Loucy (cell line): ENCODE data around the gene ZBED1.

Experiments used
- H2AFZ ChIP-seq: fragments of 200-600 bp; sonication (generic); 2 replicates; pipeline ENCODE4 v1.6.0; 2016; ENCODE audit warnings: antibody characterized with exemption, mild to moderate bottlenecking, low read length, moderate library complexity
- H3F3A ChIP-seq: fragments of 200-600 bp; 2 replicates; pipeline ENCODE4 v1.6.0; 2016; ENCODE audit warnings: antibody characterized with exemption, low read depth, mild to moderate bottlenecking
- H3K27me3 ChIP-seq: fragments of 200-600 bp; sonication (generic); 2 replicates; pipeline ENCODE4 v1.6.1; 2014; ENCODE audit warnings: low read length, mild to moderate bottlenecking; ENCODE audit not compliant: insufficient read depth, poor library complexity, severe bottlenecking
- H3K36me3 ChIP-seq: fragments of 200-600 bp; sonication (generic); 2 replicates; pipeline ENCODE4 v1.6.1; 2016; ENCODE audit warnings: low read length; ENCODE audit not compliant: insufficient read depth
- H3K4me1 ChIP-seq: fragments of 200-600 bp; sonication (generic); 2 replicates; pipeline ENCODE4 v1.5.1; 2014; ENCODE audit warnings: low read length, mild to moderate bottlenecking; ENCODE audit not compliant: insufficient read depth, poor library complexity, severe bottlenecking
- H3K4me2 ChIP-seq: fragments of 200-600 bp; sonication (generic); 2 replicates; pipeline ENCODE4 v1.6.0; 2014; ENCODE audit warnings: antibody characterized with exemption, low read length, low read depth, mild to moderate bottlenecking; ENCODE audit not compliant: poor library complexity, severe bottlenecking
- H3K4me3 ChIP-seq: fragments of 200-600 bp; sonication (generic); 2 replicates; pipeline ENCODE4 v1.5.1; 2014; ENCODE audit warnings: low read length, mild to moderate bottlenecking, mixed read lengths; ENCODE audit not compliant: poor library complexity, severe bottlenecking
- H3K79me2 ChIP-seq: fragments of 200-600 bp; sonication (generic); 2 replicates; pipeline ENCODE4 v1.6.1; 2014; ENCODE audit warnings: low read length; ENCODE audit not compliant: insufficient read depth
- H3K9ac ChIP-seq: fragments of 200-600 bp; sonication (generic); 2 replicates; pipeline ENCODE4 v1.6.0; 2014; ENCODE audit warnings: mild to moderate bottlenecking, low read depth, low read length, moderate library complexity; ENCODE audit not compliant: poor library complexity, severe bottlenecking
- H3K9me2 ChIP-seq: fragments of 200-600 bp; sonication (generic); replicated peaks from 2 replicates; pipeline ENCODE4 v1.6.1; 2016; ENCODE audit warnings: low read depth, low read length, mixed read lengths
- H3K9me3 ChIP-seq: fragments of 200-600 bp; sonication (generic); 2 replicates; pipeline ENCODE4 v1.6.1; 2014; ENCODE audit warnings: mild to moderate bottlenecking, antibody characterized with exemption, low read length, low read depth; ENCODE audit not compliant: insufficient read depth
- H4K20me1 ChIP-seq: fragments of 200-600 bp; sonication (generic); 2 replicates; pipeline ENCODE4 v1.6.0; 2014; ENCODE audit warnings: antibody characterized with exemption, low read length, mild to moderate bottlenecking; ENCODE audit not compliant: insufficient read depth, poor library complexity, severe bottlenecking
- EZH2phosphoT487 ChIP-seq: fragments of 200-600 bp; IDR thresholded peaks from 2 replicates; pipeline ENCODE4 v1.6.1; 2018; ENCODE audit warnings: antibody characterized with exemption, mild to moderate bottlenecking, moderate library complexity, borderline replicate concordance
- TF ChIP-seq, protein P1 (sequence below): fragments of 200-600 bp; sonication (generic); conservative IDR thresholded peaks from 2 replicates; pipeline ENCODE4 v1.5.1; 2014; ENCODE audit warnings: mild to moderate bottlenecking, antibody characterized with exemption, low read length

The ZBED1 gene

DNA sequence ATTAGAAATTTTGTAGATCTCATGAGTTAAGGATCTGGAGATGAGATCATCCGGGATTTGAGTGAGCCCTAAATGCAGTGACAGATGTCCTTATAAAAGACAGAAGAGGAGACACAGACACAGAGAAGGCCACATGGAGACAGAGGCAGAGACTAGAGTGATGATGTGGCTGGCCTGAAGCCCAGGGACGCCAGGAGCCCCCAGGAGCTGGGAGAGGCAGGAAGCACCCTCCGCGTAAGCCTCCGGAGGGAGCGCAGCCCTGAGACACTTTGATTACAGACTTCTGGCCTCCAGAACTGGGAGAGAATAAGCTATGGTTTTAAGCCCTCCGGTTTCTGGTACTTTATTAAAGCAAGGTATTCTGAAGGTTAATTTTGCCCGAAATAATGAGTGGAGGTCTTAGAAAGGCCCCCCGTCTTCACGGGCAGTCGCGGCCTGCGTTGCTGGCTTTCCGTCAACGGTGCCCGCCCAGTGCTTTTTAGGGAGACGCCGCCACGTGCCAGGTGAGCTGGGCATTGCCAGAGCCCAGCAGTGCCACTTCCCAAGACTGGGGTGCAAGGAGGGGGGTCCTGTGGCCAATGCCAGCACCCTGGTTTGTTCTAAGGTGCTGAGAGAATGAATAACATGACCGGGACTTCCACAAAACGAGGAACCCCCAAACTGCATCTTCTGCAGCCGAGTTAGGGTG is 8.1 kb downstream of the ZBED1 start:
- TF ChIP-seq, protein P1, sequence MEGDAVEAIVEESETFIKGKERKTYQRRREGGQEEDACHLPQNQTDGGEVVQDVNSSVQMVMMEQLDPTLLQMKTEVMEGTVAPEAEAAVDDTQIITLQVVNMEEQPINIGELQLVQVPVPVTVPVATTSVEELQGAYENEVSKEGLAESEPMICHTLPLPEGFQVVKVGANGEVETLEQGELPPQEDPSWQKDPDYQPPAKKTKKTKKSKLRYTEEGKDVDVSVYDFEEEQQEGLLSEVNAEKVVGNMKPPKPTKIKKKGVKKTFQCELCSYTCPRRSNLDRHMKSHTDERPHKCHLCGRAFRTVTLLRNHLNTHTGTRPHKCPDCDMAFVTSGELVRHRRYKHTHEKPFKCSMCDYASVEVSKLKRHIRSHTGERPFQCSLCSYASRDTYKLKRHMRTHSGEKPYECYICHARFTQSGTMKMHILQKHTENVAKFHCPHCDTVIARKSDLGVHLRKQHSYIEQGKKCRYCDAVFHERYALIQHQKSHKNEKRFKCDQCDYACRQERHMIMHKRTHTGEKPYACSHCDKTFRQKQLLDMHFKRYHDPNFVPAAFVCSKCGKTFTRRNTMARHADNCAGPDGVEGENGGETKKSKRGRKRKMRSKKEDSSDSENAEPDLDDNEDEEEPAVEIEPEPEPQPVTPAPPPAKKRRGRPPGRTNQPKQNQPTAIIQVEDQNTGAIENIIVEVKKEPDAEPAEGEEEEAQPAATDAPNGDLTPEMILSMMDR, result no peak
- no peak for TF ChIP-seq EZH2phosphoT487
- peaks cover 8% of the 10 kb centered on the region for H4K20me1 ChIP-seq
- H3K4me2 ChIP-seq, result no peak overlapping the region
- H3K9ac ChIP-seq, result no peak overlapping the region
- H3K79me2 ChIP-seq, result peaks cover 14% of the 10 kb centered on the region
- no peaks in the 10 kb centered on the region for H3F3A ChIP-seq
- H3K36me3 ChIP-seq, result peaks cover 14% of the 10 kb centered on the region; the same call in 1 of the 2 replicates
- H2AFZ ChIP-seq, result no peak overlapping the region
- H3K9me2 ChIP-seq, result no peaks in the 10 kb centered on the region
- no peaks in the 10 kb centered on the region for H3K9me3 ChIP-seq
- no peak overlapping the region for H3K4me3 ChIP-seq
- no peaks in the 10 kb centered on the region for H3K27me3 ChIP-seq
- H3K4me1 ChIP-seq, result no peaks in the 10 kb centered on the region

DNA sequence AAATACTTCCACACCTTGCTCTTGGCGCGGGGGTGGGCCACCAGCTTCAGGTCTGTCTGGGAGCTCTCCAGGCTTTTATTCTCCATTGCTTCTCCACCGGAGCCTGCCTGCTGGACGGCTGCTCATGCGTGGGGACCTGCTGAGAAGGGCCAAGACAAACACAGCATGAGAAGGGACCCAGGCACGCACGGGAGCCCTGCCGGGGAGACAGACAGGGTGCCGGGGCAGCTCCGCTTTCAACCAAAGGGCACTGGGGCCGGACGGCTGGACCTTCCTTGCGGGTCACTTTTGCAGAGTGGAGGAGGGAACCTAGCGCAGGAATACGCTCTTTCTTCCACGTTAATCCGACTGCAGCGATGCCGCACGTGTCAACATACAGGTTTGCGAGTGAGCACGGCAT is 10.1 kb downstream of the ZBED1 start:
- Histone ChIP-seq H3K4me2 (no peak overlapping the region), H3F3A (no peaks in the 10 kb centered on the region), H3K4me3 (no peak overlapping the region), H4K20me1 (peaks cover 3% of the 10 kb centered on the region), H3K36me3 (peaks cover 14% of the 10 kb centered on the region; the same call in 1 of the 2 replicates), H2AFZ (no peak overlapping the region), H3K79me2 (peaks cover 6% of the 10 kb centered on the region; the same call in 1 of the 2 replicates), H3K4me1 (no peaks in the 10 kb centered on the region), H3K27me3 (no peaks in the 10 kb centered on the region), H3K9ac (no peak overlapping the region), H3K9me2 (no peaks in the 10 kb centered on the region), H3K9me3 (no peaks in the 10 kb centered on the region)
- TF ChIP-seq EZH2phosphoT487, result no peak
- TF ChIP-seq, protein P1, result no peak

DNA sequence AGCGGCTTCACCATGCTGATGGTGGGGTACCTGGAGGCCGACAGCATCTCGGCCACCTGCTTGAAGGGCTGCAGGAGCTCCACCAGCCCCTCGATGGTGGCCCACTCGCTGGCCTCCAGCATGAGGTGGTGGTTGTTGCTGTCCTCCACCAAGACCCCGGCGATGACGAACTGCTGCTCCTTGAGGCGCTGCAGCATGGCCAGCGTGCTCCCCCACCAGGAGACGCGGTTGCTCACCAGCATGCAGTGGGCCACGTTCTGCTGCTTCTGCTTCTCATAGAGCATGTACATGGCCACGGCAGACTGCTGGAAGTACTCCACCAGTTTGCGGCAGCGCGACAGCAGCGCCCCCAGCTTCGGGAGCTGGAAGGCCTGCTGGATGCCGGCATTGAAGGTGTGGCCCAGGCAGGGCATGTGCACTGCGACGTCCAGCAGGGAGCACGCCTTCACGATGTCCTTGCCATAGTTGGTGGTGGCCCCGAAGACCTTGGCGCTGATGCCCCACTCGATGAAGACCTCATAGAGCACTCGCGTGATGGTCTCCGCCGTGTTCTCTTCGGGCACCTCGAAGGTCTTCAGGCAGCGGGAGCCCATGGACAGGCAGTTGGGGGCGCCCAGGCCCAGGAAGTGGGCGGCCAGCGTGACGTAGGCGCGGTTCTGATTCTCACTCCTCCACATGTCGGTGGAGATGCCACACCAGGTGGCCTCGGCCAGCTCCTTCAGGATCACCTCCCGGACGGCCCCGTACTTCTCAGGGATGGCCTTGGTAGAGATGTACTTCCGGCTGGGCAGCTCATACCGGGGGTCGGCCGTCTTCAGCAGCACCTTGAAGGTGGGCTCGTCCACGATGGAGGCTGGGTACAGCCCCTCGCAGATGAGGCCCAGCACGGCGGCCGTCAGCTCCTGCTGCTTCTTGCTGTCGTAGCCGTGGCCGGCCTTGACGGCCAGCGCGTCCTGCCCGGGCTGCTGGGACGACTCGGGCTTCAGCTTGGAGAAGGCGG is 11.0 kb downstream of the ZBED1 start:
- no peaks in the 10 kb centered on the region for H3F3A ChIP-seq
- H3K27me3 ChIP-seq, result no peaks in the 10 kb centered on the region
- no peak overlapping the region for H3K4me2 ChIP-seq
- H3K36me3 ChIP-seq, result peaks cover 14% of the 10 kb centered on the region; the same call in 1 of the 2 replicates
- H3K9ac ChIP-seq, result no peak overlapping the region
- H4K20me1 ChIP-seq, result no peaks in the 10 kb centered on the region
- H2AFZ ChIP-seq, result no peak overlapping the region
- no peak overlapping the region for H3K4me3 ChIP-seq
- H3K9me2 ChIP-seq, result no peaks in the 10 kb centered on the region
- H3K9me3 ChIP-seq, result no peaks in the 10 kb centered on the region
- H3K4me1 ChIP-seq, result no peaks in the 10 kb centered on the region
- peaks cover 6% of the 10 kb centered on the region; the same call in 1 of the 2 replicates for H3K79me2 ChIP-seq
- no peak for TF ChIP-seq EZH2phosphoT487
- TF ChIP-seq, protein P1, result no peak
